Measurements from ENCODE around the gene KIAA0753. TPM values are rescaled to one million over a fixed set of nuclear protein-coding genes. Genes with fewer than 3 reads are reported as not detected.
"Not testable (repeated sequence)": the region's sequence is repeated elsewhere in the genome, so short reads cannot be mapped to it uniquely, and the experiment has no call there.

Gene KIAA0753
- total RNA-seq, 2 donors from 2014 or later = 16.0 to 29.7 TPM

GRCh38 chr17:6627019-6627418, 13.5 kb downstream of the KIAA0753 start:
- Mint-ChIP-seq H3K4me1 (ENCODE audit: low read depth in 2 of 2) (peaks cover 6 to 9% of the 10 kb centered on the region in 2 donors), H3K9me3 (no peaks in the 10 kb centered on the region), H3K4me3 (no peak overlapping the region), H3K36me3 (peaks cover 18% of the 10 kb centered on the region), H3K27me3 (no peaks in the 10 kb centered on the region), H3K27ac (no peak overlapping the region)
- no peak for ATAC-seq
- DNase-seq (ENCODE audit: low spot score) = no peak

- Mint-ChIP-seq H3K4me1 (ENCODE audit: low read depth in 2 of 2) (peaks cover 6 to 9% of the 10 kb centered on the region in 2 donors), H3K27ac (no peak overlapping the region), H3K9me3 (no peaks in the 10 kb centered on the region), H3K36me3 (peaks cover 18% of the 10 kb centered on the region), H3K4me3 (no peak overlapping the region), H3K27me3 (no peaks in the 10 kb centered on the region)
- ATAC-seq (no peak), DNase-seq (ENCODE audit: low spot score) (no peak)
These were observed 13.9 kb downstream of the KIAA0753 start for GRCh38 chr17:6626616-6627015.

GRCh38 chr17:6623941-6624340, 16.6 kb downstream of the KIAA0753 start:
- no peaks in the 10 kb centered on the region for H3K9me3 Mint-ChIP-seq
- ATAC-seq = no peak
- peaks cover 6% of the 10 kb centered on the region for H3K36me3 Mint-ChIP-seq
- no peak overlapping the region for H3K27ac Mint-ChIP-seq
- H3K27me3 Mint-ChIP-seq = no peaks in the 10 kb centered on the region
- H3K4me3 Mint-ChIP-seq = no peak overlapping the region
- H3K4me1 Mint-ChIP-seq (ENCODE audit: low read depth in 2 of 2) = peaks cover 0 to 4% of the 10 kb centered on the region in 2 donors
- DNase-seq (ENCODE audit: low spot score) = no peak

- no peaks in the 10 kb centered on the region for H3K4me1 Mint-ChIP-seq (ENCODE audit: low read depth in 2 of 2)
- no peak overlapping the region for H3K4me3 Mint-ChIP-seq
- DNase-seq (ENCODE audit: low spot score) (no peak), ATAC-seq (no peak)
- H3K9me3 Mint-ChIP-seq = no peaks in the 10 kb centered on the region
- H3K27ac Mint-ChIP-seq = no peak overlapping the region
- H3K36me3 Mint-ChIP-seq = peaks cover 14% of the 10 kb centered on the region
- no peaks in the 10 kb centered on the region for H3K27me3 Mint-ChIP-seq
These were observed 29.3 kb downstream of the KIAA0753 start for GRCh38 chr17:6611231-6611630.

GRCh38 chr17:6610011-6610410, 30.5 kb downstream of the KIAA0753 start:
- H3K4me1 Mint-ChIP-seq (ENCODE audit: low read depth in 2 of 2) = no peaks in the 10 kb centered on the region
- no peak for ATAC-seq
- no peak overlapping the region for H3K4me3 Mint-ChIP-seq
- no peak overlapping the region for H3K27ac Mint-ChIP-seq
- no peaks in the 10 kb centered on the region for H3K9me3 Mint-ChIP-seq
- no peak for DNase-seq (ENCODE audit: low spot score)
- H3K27me3 Mint-ChIP-seq = no peaks in the 10 kb centered on the region
- H3K36me3 Mint-ChIP-seq = peaks cover 21% of the 10 kb centered on the region

GRCh38 chr17:6608321-6608720, 32.2 kb downstream of the KIAA0753 start:
- ATAC-seq (no peak), DNase-seq (ENCODE audit: low spot score) (no peak)
- Mint-ChIP-seq H3K27me3 (no peaks in the 10 kb centered on the region), H3K4me3 (no peak overlapping the region), H3K4me1 (ENCODE audit: low read depth in 2 of 2) (no peaks in the 10 kb centered on the region), H3K36me3 (peaks cover 30% of the 10 kb centered on the region), H3K27ac (no peak overlapping the region), H3K9me3 (no peaks in the 10 kb centered on the region)

GRCh38 chr17:6605142-6605541, 35.4 kb downstream of the KIAA0753 start:
- Mint-ChIP-seq H3K27me3 (no peaks in the 10 kb centered on the region), H3K27ac (no peak overlapping the region), H3K9me3 (no peaks in the 10 kb centered on the region), H3K4me1 (ENCODE audit: low read depth in 2 of 2) (no peaks in the 10 kb centered on the region), H3K4me3 (no peak overlapping the region), H3K36me3 (peaks cover 35% of the 10 kb centered on the region)
- ATAC-seq (no peak), DNase-seq (ENCODE audit: low spot score) (no peak)

GRCh38 chr17:6603744-6604325, 36.7 kb downstream of the KIAA0753 start:
- Mint-ChIP-seq H3K27me3 (no peaks in the 10 kb centered on the region), H3K27ac (no peak overlapping the region), H3K9me3 (no peaks in the 10 kb centered on the region), H3K4me3 (no peak overlapping the region), H3K4me1 (ENCODE audit: low read depth in 2 of 2) (no peaks in the 10 kb centered on the region), H3K36me3 (peaks cover 29% of the 10 kb centered on the region)
- ATAC-seq (no peak), DNase-seq (ENCODE audit: low spot score) (no peak)

GRCh38 chr17:6602141-6602540, 38.4 kb downstream of the KIAA0753 start:
- H3K27me3 Mint-ChIP-seq = no peaks in the 10 kb centered on the region
- no peak overlapping the region for H3K4me3 Mint-ChIP-seq
- no peaks in the 10 kb centered on the region for H3K9me3 Mint-ChIP-seq
- no peaks in the 10 kb centered on the region for H3K4me1 Mint-ChIP-seq (ENCODE audit: low read depth in 2 of 2)
- peaks cover 29% of the 10 kb centered on the region for H3K36me3 Mint-ChIP-seq
- ATAC-seq (no peak), DNase-seq (ENCODE audit: low spot score) (no peak)
- H3K27ac Mint-ChIP-seq = no peak overlapping the region

- Mint-ChIP-seq H3K27ac (no peak overlapping the region), H3K36me3 (peaks cover 19% of the 10 kb centered on the region), H3K27me3 (no peaks in the 10 kb centered on the region), H3K9me3 (no peaks in the 10 kb centered on the region), H3K4me3 (no peak overlapping the region), H3K4me1 (ENCODE audit: low read depth in 2 of 2) (no peaks in the 10 kb centered on the region)
- ATAC-seq = no peak
- DNase-seq (ENCODE audit: low spot score) = no peak
These were observed 41.1 kb downstream of the KIAA0753 start for GRCh38 chr17:6599364-6599763.

- peaks cover 7% of the 10 kb centered on the region for H3K36me3 Mint-ChIP-seq
- no peaks in the 10 kb centered on the region for H3K27me3 Mint-ChIP-seq
- DNase-seq (ENCODE audit: low spot score) (no peak), ATAC-seq (no peak)
- H3K27ac Mint-ChIP-seq = no peak overlapping the region
- no peaks in the 10 kb centered on the region for H3K9me3 Mint-ChIP-seq
- H3K4me1 Mint-ChIP-seq (ENCODE audit: low read depth in 2 of 2) = no peaks in the 10 kb centered on the region
- no peak overlapping the region for H3K4me3 Mint-ChIP-seq
These were observed 42.8 kb downstream of the KIAA0753 start for GRCh38 chr17:6597727-6598126.

- no peaks in the 10 kb centered on the region for H3K9me3 Mint-ChIP-seq
- no peak overlapping the region for H3K27ac Mint-ChIP-seq
- peaks cover 6% of the 10 kb centered on the region for H3K36me3 Mint-ChIP-seq
- DNase-seq (ENCODE audit: low spot score) (no peak), ATAC-seq (no peak)
- H3K27me3 Mint-ChIP-seq = no peaks in the 10 kb centered on the region
- H3K4me3 Mint-ChIP-seq = no peak overlapping the region
- H3K4me1 Mint-ChIP-seq (ENCODE audit: low read depth in 2 of 2) = no peaks in the 10 kb centered on the region
These were observed 43.6 kb downstream of the KIAA0753 start for GRCh38 chr17:6596941-6597340.

GRCh38 chr17:6596511-6596910, 44.0 kb downstream of the KIAA0753 start:
- H3K4me3 Mint-ChIP-seq = no peak overlapping the region
- no peak for ATAC-seq
- no peak overlapping the region for H3K27ac Mint-ChIP-seq
- H3K36me3 Mint-ChIP-seq = peaks cover 8% of the 10 kb centered on the region
- no peak for DNase-seq (ENCODE audit: low spot score)
- H3K4me1 Mint-ChIP-seq (ENCODE audit: low read depth in 2 of 2) = no peaks in the 10 kb centered on the region
- no peaks in the 10 kb centered on the region for H3K27me3 Mint-ChIP-seq
- no peaks in the 10 kb centered on the region for H3K9me3 Mint-ChIP-seq

- DNase-seq (ENCODE audit: low spot score) (no peak), ATAC-seq (no peak)
- no peaks in the 10 kb centered on the region for H3K9me3 Mint-ChIP-seq
- H3K4me1 Mint-ChIP-seq (ENCODE audit: low read depth in 2 of 2) = no peaks in the 10 kb centered on the region
- H3K27me3 Mint-ChIP-seq = no peaks in the 10 kb centered on the region
- H3K4me3 Mint-ChIP-seq = no peak overlapping the region
- H3K27ac Mint-ChIP-seq = no peak overlapping the region
- H3K36me3 Mint-ChIP-seq = peaks cover 9% of the 10 kb centered on the region
These were observed 44.4 kb downstream of the KIAA0753 start for GRCh38 chr17:6596081-6596480.

GRCh38 chr17:6593371-6593770, 47.1 kb downstream of the KIAA0753 start:
- DNase-seq (ENCODE audit: low spot score); H3K27me3 Mint-ChIP-seq; H3K4me3 Mint-ChIP-seq; ATAC-seq; H3K9me3 Mint-ChIP-seq; H3K4me1 Mint-ChIP-seq (ENCODE audit: low read depth in 2 of 2); H3K27ac Mint-ChIP-seq: not testable (repeated sequence)
- H3K36me3 Mint-ChIP-seq = peaks cover 19% of the 10 kb centered on the region
